SH-SY5Y (cell line): ENCODE results near the gene EDDM3A.

Experiments used
- GATA2 ChIP-seq: IDR thresholded peaks from 2 replicates; pipeline ENCODE4 v1.6.1; 2011; ENCODE audit warnings: mild to moderate bottlenecking, low read depth, low read length
- GATA3 ChIP-seq: IDR thresholded peaks from 2 replicates; pipeline ENCODE4 v1.6.1; 2011; ENCODE audit warnings: low read depth, mild to moderate bottlenecking, low read length, moderate library complexity

GRCh38 chr14:20711261-20711660, 34.4 kb upstream of the EDDM3A start:
- TF ChIP-seq GATA3 (no peak), GATA2 (no peak)
